Measurements from ENCODE around the gene RAB36. TPM values are rescaled to one million over a fixed set of nuclear protein-coding genes. Genes with fewer than 3 reads are reported as not detected.
A peak's percentile ranks its signal among the peaks of the same experiment; 100 is the strongest.

RAB36 gene
- total and polyA plus RNA-seq, 9 of the 15 experiments (the other 6 are each of a cell fraction or from before 2014, with no cell fraction given) = 0.04 to 0.50 (median 0.08) TPM; not detected in 3

DNA sequence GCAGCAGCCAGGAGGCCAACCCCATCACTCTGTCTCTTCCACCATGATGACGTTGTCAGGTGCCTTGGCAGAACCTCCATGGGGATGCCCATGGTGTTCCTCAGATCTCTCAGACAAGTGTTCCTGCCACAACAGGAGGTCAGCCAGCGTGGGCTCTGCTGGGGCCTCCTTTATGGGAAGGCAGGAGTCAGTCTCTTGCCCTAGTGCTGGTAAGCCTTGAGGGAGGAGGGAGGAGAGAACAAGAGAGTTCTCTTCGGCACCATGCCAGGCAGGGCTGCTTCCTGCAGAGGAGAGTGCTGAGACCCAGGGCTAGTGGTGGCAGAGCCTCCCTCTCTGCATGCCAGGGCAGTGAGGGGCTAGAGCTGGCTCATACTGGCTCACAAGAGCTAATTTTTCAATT is 42.5 kb upstream of the RAB36 start (continued):
- TF ChIP-seq, protein P1, sequence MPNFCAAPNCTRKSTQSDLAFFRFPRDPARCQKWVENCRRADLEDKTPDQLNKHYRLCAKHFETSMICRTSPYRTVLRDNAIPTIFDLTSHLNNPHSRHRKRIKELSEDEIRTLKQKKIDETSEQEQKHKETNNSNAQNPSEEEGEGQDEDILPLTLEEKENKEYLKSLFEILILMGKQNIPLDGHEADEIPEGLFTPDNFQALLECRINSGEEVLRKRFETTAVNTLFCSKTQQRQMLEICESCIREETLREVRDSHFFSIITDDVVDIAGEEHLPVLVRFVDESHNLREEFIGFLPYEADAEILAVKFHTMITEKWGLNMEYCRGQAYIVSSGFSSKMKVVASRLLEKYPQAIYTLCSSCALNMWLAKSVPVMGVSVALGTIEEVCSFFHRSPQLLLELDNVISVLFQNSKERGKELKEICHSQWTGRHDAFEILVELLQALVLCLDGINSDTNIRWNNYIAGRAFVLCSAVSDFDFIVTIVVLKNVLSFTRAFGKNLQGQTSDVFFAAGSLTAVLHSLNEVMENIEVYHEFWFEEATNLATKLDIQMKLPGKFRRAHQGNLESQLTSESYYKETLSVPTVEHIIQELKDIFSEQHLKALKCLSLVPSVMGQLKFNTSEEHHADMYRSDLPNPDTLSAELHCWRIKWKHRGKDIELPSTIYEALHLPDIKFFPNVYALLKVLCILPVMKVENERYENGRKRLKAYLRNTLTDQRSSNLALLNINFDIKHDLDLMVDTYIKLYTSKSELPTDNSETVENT (CRISPR knock-in tag; IDR thresholded peaks at IDR 0.05) = peak; percentile 42; the same call in 1 of the 2 replicates
- TF ChIP-seq, protein P2, sequence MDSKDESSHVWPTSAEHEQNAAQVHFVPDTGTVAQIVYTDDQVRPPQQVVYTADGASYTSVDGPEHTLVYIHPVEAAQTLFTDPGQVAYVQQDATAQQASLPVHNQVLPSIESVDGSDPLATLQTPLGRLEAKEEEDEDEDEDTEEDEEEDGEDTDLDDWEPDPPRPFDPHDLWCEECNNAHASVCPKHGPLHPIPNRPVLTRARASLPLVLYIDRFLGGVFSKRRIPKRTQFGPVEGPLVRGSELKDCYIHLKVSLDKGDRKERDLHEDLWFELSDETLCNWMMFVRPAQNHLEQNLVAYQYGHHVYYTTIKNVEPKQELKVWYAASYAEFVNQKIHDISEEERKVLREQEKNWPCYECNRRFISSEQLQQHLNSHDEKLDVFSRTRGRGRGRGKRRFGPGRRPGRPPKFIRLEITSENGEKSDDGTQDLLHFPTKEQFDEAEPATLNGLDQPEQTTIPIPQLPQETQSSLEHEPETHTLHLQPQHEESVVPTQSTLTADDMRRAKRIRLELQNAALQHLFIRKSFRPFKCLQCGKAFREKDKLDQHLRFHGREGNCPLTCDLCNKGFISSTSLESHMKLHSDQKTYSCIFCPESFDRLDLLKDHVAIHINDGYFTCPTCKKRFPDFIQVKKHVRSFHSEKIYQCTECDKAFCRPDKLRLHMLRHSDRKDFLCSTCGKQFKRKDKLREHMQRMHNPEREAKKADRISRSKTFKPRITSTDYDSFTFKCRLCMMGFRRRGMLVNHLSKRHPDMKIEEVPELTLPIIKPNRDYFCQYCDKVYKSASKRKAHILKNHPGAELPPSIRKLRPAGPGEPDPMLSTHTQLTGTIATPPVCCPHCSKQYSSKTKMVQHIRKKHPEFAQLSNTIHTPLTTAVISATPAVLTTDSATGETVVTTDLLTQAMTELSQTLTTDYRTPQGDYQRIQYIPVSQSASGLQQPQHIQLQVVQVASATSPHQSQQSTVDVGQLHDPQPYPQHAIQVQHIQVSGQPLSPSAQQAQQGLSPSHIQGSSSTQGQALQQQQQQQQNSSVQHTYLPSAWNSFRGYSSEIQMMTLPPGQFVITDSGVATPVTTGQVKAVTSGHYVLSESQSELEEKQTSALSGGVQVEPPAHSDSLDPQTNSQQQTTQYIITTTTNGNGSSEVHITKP (IDR thresholded peaks at IDR 0.05; ENCODE audit: partially characterized antibody) = no peak
- TF ChIP-seq MCM7 (IDR thresholded peaks at IDR 0.05) (peak in 1 of 2 experiments; percentile 17; a peak in 1 of 4 replicates), CREM (IDR thresholded peaks at IDR 0.05; ENCODE audit: low read depth) (no peak), SETDB1 (IDR thresholded peaks at IDR 0.05; ENCODE audit: low read length) (no peak), MAFK (IDR thresholded peaks at IDR 0.05; ENCODE audit: low read length) (0 out of 2 replicates have a peak, but pooled peaks have one; percentile 1), POLR2AphosphoS5 (IDR thresholded peaks at IDR 0.05; ENCODE audit: control insufficient read depth, insufficient read depth, low read depth, low read length) (no peak), RHOXF2B (CRISPR knock-in tag; conservative IDR thresholded peaks at IDR 0.05) (no peak), MCM3 (IDR thresholded peaks at IDR 0.05) (peak; percentile 67; the same call in 1 of the 2 replicates), SOX6 (IDR thresholded peaks at IDR 0.05) (no peak), NFRKB (IDR thresholded peaks at IDR 0.05; ENCODE audit: low read depth) (no peak), ESRRB (CRISPR knock-in tag; IDR thresholded peaks at IDR 0.05; ENCODE audit: borderline replicate concordance) (no peak), RB1 (IDR thresholded peaks at IDR 0.05; ENCODE audit: low read depth) (no peak), ZNF175 (CRISPR knock-in tag; IDR thresholded peaks at IDR 0.05; ENCODE audit: low read depth) (no peak)
- TF ChIP-seq, protein P3, sequence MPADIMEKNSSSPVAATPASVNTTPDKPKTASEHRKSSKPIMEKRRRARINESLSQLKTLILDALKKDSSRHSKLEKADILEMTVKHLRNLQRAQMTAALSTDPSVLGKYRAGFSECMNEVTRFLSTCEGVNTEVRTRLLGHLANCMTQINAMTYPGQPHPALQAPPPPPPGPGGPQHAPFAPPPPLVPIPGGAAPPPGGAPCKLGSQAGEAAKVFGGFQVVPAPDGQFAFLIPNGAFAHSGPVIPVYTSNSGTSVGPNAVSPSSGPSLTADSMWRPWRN (IDR thresholded peaks at IDR 0.05; ENCODE audit: low read depth) = no peak
- TF ChIP-seq, protein P4, sequence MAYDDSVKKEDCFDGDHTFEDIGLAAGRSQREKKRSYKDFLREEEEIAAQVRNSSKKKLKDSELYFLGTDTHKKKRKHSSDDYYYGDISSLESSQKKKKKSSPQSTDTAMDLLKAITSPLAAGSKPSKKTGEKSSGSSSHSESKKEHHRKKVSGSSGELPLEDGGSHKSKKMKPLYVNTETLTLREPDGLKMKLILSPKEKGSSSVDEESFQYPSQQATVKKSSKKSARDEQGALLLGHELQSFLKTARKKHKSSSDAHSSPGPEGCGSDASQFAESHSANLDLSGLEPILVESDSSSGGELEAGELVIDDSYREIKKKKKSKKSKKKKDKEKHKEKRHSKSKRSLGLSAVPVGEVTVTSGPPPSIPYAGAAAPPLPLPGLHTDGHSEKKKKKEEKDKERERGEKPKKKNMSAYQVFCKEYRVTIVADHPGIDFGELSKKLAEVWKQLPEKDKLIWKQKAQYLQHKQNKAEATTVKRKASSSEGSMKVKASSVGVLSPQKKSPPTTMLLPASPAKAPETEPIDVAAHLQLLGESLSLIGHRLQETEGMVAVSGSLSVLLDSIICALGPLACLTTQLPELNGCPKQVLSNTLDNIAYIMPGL (CRISPR knock-in tag; IDR thresholded peaks at IDR 0.05) = no peak
- TF ChIP-seq, protein P5, sequence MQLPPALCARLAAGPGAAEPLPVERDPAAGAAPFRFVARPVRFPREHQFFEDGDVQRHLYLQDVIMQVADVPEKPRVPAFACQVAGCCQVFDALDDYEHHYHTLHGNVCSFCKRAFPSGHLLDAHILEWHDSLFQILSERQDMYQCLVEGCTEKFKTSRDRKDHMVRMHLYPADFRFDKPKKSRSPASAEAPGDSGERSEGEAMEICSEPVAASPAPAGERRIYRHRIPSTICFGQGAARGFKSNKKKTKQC (CRISPR knock-in tag; IDR thresholded peaks at IDR 0.05) = no peak
- TF ChIP-seq, protein P6, sequence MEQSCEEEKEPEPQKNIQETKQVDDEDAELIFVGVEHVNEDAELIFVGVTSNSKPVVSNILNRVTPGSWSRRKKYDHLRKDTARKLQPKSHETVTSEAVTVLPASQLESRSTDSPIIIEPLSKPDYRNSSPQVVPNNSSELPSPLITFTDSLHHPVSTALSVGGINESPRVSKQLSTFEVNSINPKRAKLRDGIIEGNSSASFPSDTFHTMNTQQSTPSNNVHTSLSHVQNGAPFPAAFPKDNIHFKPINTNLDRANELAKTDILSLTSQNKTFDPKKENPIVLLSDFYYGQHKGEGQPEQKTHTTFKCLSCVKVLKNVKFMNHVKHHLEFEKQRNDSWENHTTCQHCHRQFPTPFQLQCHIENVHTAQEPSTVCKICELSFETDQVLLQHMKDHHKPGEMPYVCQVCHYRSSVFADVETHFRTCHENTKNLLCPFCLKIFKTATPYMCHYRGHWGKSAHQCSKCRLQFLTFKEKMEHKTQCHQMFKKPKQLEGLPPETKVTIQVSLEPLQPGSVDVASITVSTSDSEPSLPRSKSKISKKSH (CRISPR knock-in tag; IDR thresholded peaks at IDR 0.05) = no peak

Data from K562 (cell line).